Inflammatory macrophage treated with lipopolysaccharide for 4 hours (primary cell): ENCODE measurements around the gene METTL8.
"Not testable (repeated sequence)": the region's sequence is repeated elsewhere in the genome, so short reads cannot be mapped to it uniquely, and the experiment has no call there.

ENCODE experiments used
- DNase-seq: peaks from one replicate; pipeline ENCODE4 v3.0.0-alpha.2; 2020

Gene METTL8

DNA sequence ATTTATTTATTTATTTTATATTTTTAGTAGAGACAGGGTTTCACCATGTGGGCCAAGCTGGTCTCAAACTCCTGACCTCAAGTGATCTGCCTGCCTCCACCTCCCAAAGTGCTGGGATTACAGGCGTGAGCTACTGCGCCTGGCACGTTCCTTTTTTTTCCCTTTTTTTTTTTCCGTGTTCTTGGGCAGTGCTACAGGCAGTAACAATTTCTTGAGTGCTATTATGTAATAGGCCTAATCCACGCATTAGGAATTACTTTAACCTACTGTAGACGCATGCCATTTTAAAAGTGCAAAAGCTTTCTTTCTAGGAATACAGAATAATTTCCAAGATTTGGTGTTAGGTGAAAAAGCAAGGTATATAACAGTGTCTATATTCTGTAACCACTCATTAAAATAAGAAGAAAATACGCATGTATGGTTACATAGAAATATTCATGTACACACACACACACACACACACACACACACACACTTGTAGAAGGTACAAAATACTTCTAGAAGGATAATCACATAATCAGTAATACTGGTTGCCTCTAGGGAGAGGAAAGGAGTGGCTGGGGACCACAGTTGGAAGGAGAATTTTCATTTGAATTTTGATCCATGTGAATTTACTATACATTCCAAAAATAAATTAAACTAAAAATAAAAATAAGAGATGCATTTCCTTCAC, 92.3 kb downstream of the METTL8 start:
- DNase-seq, result no peak

DNA sequence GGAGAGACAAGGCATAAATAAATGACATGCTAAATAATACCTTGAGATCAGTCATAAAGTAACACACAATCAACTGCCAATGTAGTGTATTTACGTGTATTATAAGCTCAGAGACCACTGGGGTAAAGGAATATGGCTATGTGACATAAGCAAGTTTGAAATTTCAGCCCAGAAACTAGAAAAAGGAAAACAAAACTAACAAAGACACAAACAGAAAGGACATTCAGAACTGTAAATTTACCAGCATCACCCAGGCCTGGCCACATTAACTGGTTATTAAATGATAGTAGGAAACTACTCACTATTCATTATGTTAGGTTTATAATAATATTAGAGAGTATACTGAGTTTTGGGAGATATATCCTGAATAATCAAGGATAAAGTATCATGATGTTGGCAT, 98.8 kb downstream of the METTL8 start:
- no peak for DNase-seq

DNA sequence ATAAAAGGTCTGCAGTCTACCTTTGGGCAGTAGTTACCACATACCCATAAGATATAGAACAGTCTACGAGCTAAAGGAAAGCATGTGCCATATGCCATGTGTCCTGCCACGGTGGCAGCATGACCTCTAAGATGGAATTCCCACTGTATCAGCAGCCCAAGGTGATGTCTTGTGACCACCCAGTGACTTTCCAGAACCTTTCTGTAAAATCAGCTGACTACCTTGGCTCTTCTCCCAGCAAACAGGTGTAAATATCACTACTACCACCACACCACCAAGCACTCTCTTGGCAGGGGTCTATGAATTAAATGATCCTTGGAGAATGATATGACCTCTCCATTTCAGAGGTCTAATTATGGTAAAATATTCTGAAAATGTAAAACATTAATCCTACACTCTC, 99.6 kb downstream of the METTL8 start:
- no peak for DNase-seq

GRCh38 chr2:171330155-171330956, 103.4 kb downstream of the METTL8 start:
- peak; percentile 36 for DNase-seq

GRCh38 chr2:171327043-171327496, 106.7 kb downstream of the METTL8 start:
- no peak for DNase-seq

GRCh38 chr2:171325886-171326585, 107.8 kb downstream of the METTL8 start:
- no peak for DNase-seq

- DNase-seq, result no peak
Measured at GRCh38 chr2:171323971-171324528, 109.7 kb downstream of the METTL8 start.

DNA sequence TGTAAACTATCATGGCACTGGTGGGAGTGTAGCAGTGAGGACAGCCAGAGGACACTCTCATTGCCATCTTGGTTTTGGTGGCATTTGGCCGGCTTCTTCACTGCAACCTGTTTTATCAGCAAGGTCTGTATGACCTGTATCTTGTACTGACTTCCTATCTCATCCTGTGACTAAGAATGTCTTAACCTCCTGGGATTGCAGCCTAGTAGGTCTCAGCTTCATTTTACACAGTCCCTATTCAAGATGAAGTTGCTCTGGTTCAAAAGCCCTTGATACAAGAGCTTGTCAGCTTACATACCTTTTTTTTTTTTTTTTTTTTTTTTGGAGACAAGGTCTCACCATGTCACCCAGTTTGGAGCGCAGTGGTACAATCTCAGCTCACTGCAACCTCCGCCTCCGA, 110.9 kb downstream of the METTL8 start:
- no peak for DNase-seq

DNA sequence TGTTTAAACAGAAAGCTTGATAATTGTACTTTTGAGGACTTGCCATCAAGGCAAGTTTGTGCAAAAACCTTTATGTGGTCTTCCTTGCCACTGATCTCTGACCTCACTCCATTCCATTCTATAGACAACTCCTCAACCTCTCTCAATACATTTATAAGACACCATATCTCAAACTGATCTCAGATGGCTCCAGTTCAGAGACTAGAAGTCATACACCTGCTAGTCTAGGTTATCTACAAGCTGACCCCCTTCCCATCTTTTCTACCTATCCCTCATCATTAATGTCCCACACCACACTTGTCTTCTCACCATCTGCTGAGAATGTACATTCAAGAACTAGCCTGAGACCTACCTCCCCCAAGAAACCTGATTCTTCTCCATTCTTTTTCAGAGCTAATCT, 113.1 kb downstream of the METTL8 start:
- DNase-seq, result no peak

GRCh38 chr2:171320208-171320621, 113.6 kb downstream of the METTL8 start:
- no peak for DNase-seq

- DNase-seq, result peak; percentile 66
Measured at GRCh38 chr2:171319164-171319810, 114.5 kb downstream of the METTL8 start.

- no peak for DNase-seq
Measured at GRCh38 chr2:171318463-171318934, 115.3 kb downstream of the METTL8 start.

GRCh38 chr2:171317492-171318125, 116.2 kb downstream of the METTL8 start:
- DNase-seq, result no peak

GRCh38 chr2:171316755-171317337, 116.9 kb downstream of the METTL8 start:
- DNase-seq, result no peak

DNA sequence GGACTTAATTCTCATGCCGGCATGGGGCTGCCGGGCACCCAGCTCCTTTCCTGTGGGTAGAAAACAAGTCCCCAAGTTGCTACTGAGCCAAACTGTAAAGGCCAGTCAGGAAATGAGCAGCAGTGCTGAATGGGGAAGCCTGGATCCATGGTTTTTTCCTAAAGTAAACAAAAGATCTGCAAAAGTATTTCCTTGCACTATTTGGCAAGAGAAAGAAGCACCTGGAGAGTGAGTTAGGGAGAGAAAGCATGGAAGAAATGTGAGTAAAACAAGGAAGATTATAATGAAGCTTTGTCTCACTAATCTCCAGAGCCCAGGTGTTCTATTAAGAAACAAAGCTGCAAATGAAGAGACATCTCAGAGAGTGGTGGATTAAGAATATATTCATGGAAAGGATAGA, 117.6 kb downstream of the METTL8 start:
- no peak for DNase-seq

DNA sequence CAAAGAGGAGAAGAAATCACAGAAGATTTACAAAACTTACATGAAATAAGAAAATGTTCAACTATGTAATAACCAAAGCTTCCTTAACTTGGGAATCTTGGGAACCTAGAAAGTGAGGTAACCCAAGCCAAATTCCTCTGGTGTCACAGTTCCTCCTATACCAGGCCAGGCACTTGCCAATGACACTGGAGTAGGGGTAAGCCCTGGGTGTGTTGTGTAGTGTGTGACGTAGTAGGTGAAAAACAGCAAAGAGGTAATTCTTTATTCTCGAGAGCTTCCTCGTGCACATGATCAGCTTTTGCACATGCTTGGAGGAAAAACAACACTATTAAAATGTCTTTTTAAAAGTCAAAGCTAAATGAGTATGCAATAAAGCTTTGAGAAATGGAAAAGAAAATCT, 118.0 kb downstream of the METTL8 start:
- DNase-seq, result no peak

DNA sequence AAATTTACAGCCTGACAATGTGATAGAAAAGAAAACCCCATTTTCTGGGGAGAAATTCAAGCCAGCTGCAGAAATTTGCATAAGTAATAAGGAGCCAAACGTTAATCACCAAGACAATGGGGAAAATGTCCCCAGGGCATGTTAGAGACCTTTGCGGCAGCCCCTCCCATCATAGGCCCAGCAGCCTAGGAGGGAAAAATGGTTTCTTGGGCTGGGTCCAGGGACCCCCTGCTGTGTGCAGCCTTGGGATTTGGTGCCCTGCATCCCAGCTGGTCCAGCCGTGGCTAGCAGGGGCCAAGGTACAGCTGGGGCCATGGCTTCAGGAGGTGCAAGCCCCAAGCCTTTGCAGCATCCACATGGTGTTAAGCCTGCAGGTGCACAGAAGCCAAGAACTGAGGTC, 121.6 kb downstream of the METTL8 start:
- DNase-seq, result not testable (repeated sequence)

DNA sequence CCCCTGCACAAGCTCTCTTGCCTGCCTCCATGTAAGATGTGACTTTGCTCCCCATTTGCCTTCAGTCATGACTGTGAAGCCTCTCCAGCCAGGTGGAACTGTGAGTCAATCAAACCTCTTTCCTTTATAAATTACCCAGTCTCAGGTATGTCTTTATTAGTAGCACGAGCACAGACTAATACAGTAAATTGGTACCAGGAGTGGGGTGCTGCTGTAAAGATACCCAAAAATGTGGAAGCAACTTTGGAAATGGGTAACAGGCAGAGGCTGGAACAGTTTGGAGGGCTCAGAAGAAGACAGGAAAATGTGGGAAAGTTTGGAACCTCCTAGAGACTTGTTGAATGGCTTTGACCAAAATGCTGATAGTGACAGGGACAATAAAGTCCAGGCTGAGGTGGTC, 122.2 kb downstream of the METTL8 start:
- DNase-seq, result not testable (repeated sequence)

DNA sequence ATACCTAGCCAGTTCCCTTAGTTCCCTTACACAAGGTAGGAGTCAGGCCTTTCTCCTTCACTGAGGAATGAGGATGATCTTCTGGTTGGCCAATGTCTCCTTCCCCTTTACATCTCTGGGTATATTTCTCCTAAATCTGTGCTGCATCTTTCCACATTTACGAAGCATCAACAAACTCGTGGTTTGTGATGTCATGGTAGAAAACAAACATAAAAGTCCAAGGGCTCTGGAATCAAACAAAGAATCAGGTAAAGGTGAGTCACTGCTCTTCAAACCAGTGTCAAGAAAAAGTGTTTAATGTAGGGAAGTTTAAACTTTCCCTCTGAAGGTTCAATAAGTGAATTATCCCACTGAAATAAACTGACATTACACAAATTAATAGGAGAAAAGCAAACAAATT, 122.9 kb downstream of the METTL8 start:
- DNase-seq, result no peak

- DNase-seq, result no peak
Measured at GRCh38 chr2:171309455-171310286, 124.1 kb downstream of the METTL8 start.
